WI38 (cell line): ENCODE data around the gene DGKZ.

Source experiments
- H3K4me3 ChIP-seq: 2 replicates; pipeline ENCODE4 v1.5.1; 2011; ENCODE audit warnings: low read depth, mild to moderate bottlenecking, control low read depth, low read length
- TF ChIP-seq, protein P1 (sequence below): IDR thresholded peaks from 2 replicates; pipeline ENCODE4 v1.5.1; 2012; ENCODE audit warnings: low read depth, mild to moderate bottlenecking, control low read depth, low read length

Gene DGKZ

DNA sequence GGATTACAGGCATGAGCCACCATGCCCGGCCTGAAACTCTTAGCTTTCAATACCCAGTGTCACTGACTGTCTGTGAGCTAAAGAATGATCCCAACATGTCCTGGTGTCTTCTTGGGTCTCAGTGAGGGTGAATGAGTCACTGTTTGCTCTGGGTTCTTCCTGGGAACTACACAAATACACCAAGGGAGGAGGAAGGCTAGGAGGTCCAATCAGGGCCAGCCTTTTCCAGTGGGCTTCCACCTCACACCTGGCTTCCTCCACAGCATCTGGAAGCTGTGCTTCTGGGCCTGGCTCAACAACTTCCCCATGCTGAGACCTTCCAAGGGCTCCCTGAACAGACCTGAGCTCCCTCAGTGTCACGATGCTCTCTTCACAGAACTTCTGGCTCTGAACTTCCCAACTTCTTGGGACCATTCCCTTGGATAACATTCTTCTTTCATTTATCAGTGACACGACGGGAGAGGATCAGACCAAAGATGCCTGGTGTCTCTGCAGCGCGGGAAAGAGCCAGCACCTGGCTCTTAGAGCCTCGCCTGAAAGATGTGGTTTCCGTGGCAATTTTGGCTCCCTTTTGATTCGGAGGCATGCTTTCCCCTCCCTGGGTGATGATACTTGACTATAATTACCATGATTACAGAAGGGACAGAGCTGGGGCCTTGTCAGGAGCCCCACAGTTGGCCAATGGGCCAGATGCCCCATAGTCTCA is 66.7 kb downstream of the DGKZ start:
- TF ChIP-seq, protein P1, sequence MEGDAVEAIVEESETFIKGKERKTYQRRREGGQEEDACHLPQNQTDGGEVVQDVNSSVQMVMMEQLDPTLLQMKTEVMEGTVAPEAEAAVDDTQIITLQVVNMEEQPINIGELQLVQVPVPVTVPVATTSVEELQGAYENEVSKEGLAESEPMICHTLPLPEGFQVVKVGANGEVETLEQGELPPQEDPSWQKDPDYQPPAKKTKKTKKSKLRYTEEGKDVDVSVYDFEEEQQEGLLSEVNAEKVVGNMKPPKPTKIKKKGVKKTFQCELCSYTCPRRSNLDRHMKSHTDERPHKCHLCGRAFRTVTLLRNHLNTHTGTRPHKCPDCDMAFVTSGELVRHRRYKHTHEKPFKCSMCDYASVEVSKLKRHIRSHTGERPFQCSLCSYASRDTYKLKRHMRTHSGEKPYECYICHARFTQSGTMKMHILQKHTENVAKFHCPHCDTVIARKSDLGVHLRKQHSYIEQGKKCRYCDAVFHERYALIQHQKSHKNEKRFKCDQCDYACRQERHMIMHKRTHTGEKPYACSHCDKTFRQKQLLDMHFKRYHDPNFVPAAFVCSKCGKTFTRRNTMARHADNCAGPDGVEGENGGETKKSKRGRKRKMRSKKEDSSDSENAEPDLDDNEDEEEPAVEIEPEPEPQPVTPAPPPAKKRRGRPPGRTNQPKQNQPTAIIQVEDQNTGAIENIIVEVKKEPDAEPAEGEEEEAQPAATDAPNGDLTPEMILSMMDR: no peak
- H3K4me3 ChIP-seq: no peak overlapping the region

DNA sequence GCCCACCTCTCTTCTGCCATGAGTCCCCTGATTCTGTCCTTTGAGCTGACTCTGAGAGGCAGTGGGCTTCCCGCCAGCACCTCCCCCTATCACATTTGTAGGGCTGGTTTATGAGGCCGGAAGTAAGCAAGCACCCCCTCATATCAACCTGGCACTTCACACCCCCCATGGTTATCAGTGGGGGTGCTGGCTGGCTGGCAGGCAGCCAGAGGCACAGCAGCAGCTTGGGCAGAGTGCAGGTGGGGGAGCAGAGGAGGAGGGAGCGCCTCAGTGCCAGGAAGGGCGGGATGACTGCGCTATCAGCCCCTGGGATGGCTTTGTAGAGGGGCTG is 67.2 kb downstream of the DGKZ start:
- TF ChIP-seq, protein P1: no peak
- no peak overlapping the region for H3K4me3 ChIP-seq

DNA sequence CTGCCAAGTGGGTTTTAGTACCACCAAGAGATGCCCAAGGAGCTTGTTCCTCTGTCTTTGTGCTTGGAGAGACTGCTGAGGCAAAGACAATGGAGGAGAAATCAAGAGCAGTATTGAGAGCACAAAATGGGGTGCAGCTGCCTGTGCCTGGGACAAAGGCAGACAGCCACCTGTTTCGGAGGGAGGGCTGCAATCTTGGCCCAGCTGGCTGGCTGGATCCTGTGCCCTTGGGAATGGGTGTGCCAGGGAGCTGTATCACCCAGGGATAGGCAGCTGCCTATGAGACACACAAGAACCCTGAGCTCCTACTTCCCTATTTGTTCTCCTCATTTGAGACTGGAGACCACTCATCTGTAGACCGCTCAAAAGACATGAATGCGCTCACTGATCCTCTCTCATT is 67.6 kb downstream of the DGKZ start:
- TF ChIP-seq, protein P1: no peak
- no peak overlapping the region for H3K4me3 ChIP-seq

DNA sequence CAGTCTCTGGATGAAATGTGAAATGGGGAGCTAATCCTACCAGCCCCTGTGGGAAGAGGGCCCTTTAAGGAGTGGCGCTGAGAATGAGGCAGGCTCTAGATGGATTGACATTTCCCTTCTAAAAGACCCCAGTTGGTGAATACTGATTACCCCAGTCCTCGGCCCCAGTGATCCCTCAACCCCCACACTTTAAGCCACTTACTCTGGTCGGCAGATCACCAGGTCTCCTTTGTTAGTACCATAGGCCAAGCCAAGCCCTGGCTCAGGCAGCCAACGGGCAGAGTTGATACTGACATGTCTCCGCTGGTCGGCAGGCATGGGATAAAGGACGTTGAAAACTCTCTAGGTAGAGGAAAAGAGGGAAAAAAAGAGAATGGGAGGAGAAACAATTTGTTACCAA is 70.4 kb downstream of the DGKZ start:
- TF ChIP-seq, protein P1: no peak
- no peak overlapping the region for H3K4me3 ChIP-seq

DNA sequence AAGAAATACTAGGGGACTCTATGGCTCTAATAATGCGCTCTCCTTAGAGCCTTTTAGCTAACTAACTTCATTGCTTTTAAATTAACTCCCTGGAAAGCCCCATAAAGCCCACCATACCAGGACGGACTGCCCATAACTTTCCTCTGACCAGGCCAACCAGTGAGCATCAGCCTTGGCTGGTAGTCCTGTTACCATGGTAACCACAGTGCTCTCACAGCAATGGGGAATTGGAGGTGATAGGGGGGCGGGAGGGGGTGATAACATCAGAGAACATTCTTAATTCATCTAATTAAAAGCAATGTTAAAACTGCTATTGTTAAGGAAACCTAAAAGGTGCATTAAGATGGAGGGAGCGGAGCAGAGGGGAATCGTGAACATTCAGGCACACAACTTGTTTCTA is 71.5 kb downstream of the DGKZ start:
- TF ChIP-seq, protein P1: no peak
- no peak overlapping the region for H3K4me3 ChIP-seq

DNA sequence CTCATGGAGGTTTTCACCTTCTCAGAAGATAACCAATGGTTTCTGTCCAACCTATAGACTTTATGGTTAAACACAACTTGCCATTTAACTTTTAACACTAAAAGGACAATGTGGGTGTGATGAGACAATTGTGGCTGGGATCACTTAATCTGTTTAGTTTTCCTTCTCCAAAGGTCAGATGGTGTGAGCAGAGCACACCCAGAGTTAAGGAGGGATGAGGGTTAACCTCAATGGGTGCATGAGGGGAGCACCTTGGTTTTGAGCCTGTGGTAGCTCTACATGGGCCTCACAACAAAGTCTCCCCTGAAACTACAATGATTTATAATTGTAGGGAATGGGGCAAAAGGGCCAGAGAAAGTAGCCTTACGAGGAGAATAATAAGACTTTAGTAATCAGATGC is 73.2 kb downstream of the DGKZ start:
- H3K4me3 ChIP-seq: no peak overlapping the region
- TF ChIP-seq, protein P1: no peak

DNA sequence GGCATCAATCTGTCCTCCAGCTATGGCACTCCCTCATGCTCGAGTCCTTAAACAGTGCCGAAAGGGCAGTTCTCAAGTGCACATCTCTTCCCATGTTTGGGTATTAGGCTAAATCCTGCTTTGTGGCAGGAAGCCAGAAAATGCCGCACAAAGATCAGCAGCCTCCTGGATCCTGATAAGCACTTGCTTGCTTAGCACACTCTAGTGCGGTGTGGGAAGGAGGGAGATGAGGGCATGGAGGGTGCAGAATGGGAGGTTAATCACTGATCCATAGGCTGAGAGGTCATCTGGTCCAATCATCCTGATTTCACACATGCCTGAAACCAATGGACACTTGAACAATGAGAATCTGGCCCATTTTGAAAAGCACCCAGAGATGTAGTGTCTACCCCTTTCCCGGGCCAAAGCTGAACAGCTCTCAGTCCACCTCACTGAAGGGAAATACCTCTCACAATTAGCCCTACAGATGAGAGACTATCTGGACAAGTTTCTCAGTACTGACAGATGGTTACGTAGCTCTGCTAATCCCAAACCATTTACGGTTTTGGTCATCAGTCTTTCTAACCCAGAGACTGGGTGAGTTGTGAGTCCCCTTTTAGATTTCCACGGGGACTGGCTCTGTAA is 74.1 kb downstream of the DGKZ start:
- no peak overlapping the region for H3K4me3 ChIP-seq
- TF ChIP-seq, protein P1: no peak
